ENCODE data around the gene HS6ST2. TPM values are rescaled to one million over a fixed set of nuclear protein-coding genes. Genes with fewer than 3 reads are reported as not detected.
A peak's percentile ranks its signal among the peaks of the same experiment; 100 is the strongest.

Gene HS6ST2
- total RNA-seq, 4 donors from 2014 or later, result 0.14 to 1.1 TPM; not detected in 2

- in situ Hi-C loops (cut with MboI; ENCODE audit: low pct_ligation_motif_present in 1 of 4, low pct_unique_long_range_greater_than_20kb in 1 of 4, low sequenced_read_pairs in 3 of 4), result loop anchor here (10.0 to 25.0 kb wide), 4 partner anchors 319 to 769 kb away; no protein-coding TSS in a partner anchor
- no peak for TF ChIP-seq EP300 (IDR thresholded peaks at IDR 0.05; ENCODE audit: low read depth)
- no peak for TF ChIP-seq POLR2A (IDR thresholded peaks at IDR 0.05)
- TF ChIP-seq POLR2AphosphoS5 (IDR thresholded peaks at IDR 0.05), result no peak
- TF ChIP-seq CTCF (IDR thresholded peaks at IDR 0.05), result no peak
- H3K4me1 ChIP-seq, result no peaks in the 10 kb centered on the region
- no peak overlapping the region for H3K4me3 ChIP-seq
- H3K36me3 ChIP-seq, result no peaks in the 10 kb centered on the region
- H3K9me3 ChIP-seq, result no peaks in the 10 kb centered on the region
- no peak for DNase-seq
- intact Hi-C loops (cut with DNase I; ENCODE audit: low total_unique reads), result no loop called here
- no peaks in the 10 kb centered on the region for H3K27me3 ChIP-seq
- WGBS, 2 donors (ENCODE audit: low coverage in 1 of 2), result 77 to 100% methylated on average over 2 to 5 of the region's 5 CpGs
- no peak overlapping the region for H3K27ac ChIP-seq
These were observed 344.6 kb downstream of the HS6ST2 start for GRCh38 chrX:132613801-132614200.

GRCh38 chrX:132612821-132613564 is 345.4 kb downstream of the HS6ST2 start:
- TF ChIP-seq CTCF (IDR thresholded peaks at IDR 0.05), result peak; percentile 33 to 52 (median 39)
- TF ChIP-seq POLR2A (IDR thresholded peaks at IDR 0.05), result no peak
- no peak overlapping the region for H3K4me3 ChIP-seq
- H3K9me3 ChIP-seq, result no peaks in the 10 kb centered on the region
- DNase-seq, result peak; percentile 27
- H3K27ac ChIP-seq, result no peak overlapping the region
- intact Hi-C loops (cut with DNase I; ENCODE audit: low total_unique reads), result no loop called here
- no peaks in the 10 kb centered on the region for H3K36me3 ChIP-seq
- no peaks in the 10 kb centered on the region for H3K4me1 ChIP-seq
- 51% methylated on average over 5 to 10 of the region's 10 CpGs for WGBS, 2 donors (ENCODE audit: low coverage in 1 of 2)
- in situ Hi-C loops (cut with MboI; ENCODE audit: low pct_ligation_motif_present in 1 of 4, low pct_unique_long_range_greater_than_20kb in 1 of 4, low sequenced_read_pairs in 3 of 4), result loop anchor here (10.0 to 25.0 kb wide), 4 partner anchors 318 to 768 kb away; no protein-coding TSS in a partner anchor
- H3K27me3 ChIP-seq, result no peaks in the 10 kb centered on the region

- TF ChIP-seq EP300 (IDR thresholded peaks at IDR 0.05; ENCODE audit: low read depth) (no peak), POLR2A (IDR thresholded peaks at IDR 0.05) (no peak)
- H3K27ac ChIP-seq, result no peak overlapping the region
- H3K4me1 ChIP-seq, result no peaks in the 10 kb centered on the region
- no peaks in the 10 kb centered on the region for H3K9me3 ChIP-seq
- H3K4me3 ChIP-seq, result no peak overlapping the region
- intact Hi-C loops (cut with DNase I; ENCODE audit: low total_unique reads) (no loop called here), in situ Hi-C loops (cut with MboI; ENCODE audit: low pct_ligation_motif_present in 1 of 4, low pct_unique_long_range_greater_than_20kb in 1 of 4, low sequenced_read_pairs in 3 of 4) (loop anchor here (10.0 to 25.0 kb wide), 4 partner anchors 316 to 766 kb away; no protein-coding TSS in a partner anchor)
- no peaks in the 10 kb centered on the region for H3K36me3 ChIP-seq
- H3K27me3 ChIP-seq, result no peaks in the 10 kb centered on the region
- no peak for DNase-seq
- WGBS, 2 donors (ENCODE audit: low coverage in 1 of 2), result 72% methylated on average over 4 of the region's 4 CpGs; no CpG with 5 or more reads in 1 of the 2 donors
These were observed 347.9 kb downstream of the HS6ST2 start for GRCh38 chrX:132610536-132610935.

GRCh38 chrX:132609362-132609848 is 349.0 kb downstream of the HS6ST2 start:
- Histone ChIP-seq H3K4me3 (no peak overlapping the region), H3K4me1 (no peaks in the 10 kb centered on the region), H3K9me3 (no peaks in the 10 kb centered on the region), H3K27ac (no peak overlapping the region), H3K36me3 (no peaks in the 10 kb centered on the region), H3K27me3 (no peaks in the 10 kb centered on the region)
- WGBS, 2 donors (ENCODE audit: low coverage in 1 of 2), result 68 to 83% methylated on average over 1 of the region's 1 CpG
- no peak for DNase-seq
- in situ Hi-C loops (cut with MboI; ENCODE audit: low pct_ligation_motif_present in 1 of 4, low pct_unique_long_range_greater_than_20kb in 1 of 4, low sequenced_read_pairs in 3 of 4), result loop anchor here (10.0 to 25.0 kb wide), 3 partner anchors 315 to 747 kb away; no protein-coding TSS in a partner anchor
- intact Hi-C loops (cut with DNase I; ENCODE audit: low total_unique reads), result no loop called here
- TF ChIP-seq POLR2A (IDR thresholded peaks at IDR 0.05) (no peak), POLR2AphosphoS5 (IDR thresholded peaks at IDR 0.05) (no peak), EP300 (IDR thresholded peaks at IDR 0.05; ENCODE audit: low read depth) (no peak), CTCF (IDR thresholded peaks at IDR 0.05) (no peak)
